BE2C (cell line): ENCODE data around the gene CPHXL.

Source experiments
- DNase-seq: peaks from one replicate; pipeline ENCODE4 v3.0.0-alpha.2; 2020
- H3K27me3 ChIP-seq: fragments of 250-450 bp; sonication (Bioruptor Pico); 2 replicates; pipeline ENCODE4 v1.5.1; 2020; ENCODE audit warnings: mild to moderate bottlenecking
- H3K36me3 ChIP-seq: fragments of 250-450 bp; sonication (Bioruptor Pico); 2 replicates; pipeline ENCODE4 v1.5.1; 2020; ENCODE audit warnings: mild to moderate bottlenecking
- H3K4me1 ChIP-seq: fragments of 250-450 bp; sonication (Bioruptor Pico); 2 replicates; pipeline ENCODE4 v1.5.1; 2020
- H3K4me3 ChIP-seq: 2 replicates; pipeline ENCODE4 v1.5.1; 2011; ENCODE audit warnings: low read depth, low read length
- H3K9me3 ChIP-seq: fragments of 250-450 bp; sonication (Bioruptor Pico); 2 replicates; pipeline ENCODE4 v1.5.1; 2020
- TF ChIP-seq, protein P1 (sequence below): IDR thresholded peaks from 2 replicates; pipeline ENCODE4 v1.5.1; 2012; ENCODE audit warnings: mild to moderate bottlenecking, low read depth, low read length

The CPHXL gene

DNA sequence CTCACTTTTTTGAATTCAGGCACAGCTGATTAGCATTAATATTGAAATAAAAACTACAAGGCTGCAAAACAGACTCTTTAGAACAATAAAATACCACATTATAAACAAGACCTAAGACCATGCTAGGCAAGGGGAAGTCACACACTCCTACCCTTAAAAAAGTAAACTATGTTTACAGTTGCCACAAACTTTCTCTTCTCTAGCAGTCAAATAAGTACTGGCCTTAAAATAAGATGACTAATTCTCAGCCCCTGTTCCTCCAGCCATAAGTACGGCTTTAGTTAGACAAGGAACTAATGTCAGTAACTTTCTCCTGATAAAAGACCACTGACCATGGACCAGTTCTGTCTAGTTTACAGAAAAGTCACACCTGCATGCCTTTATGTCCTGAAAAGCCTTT, 19.5 kb upstream of the CPHXL start:
- H3K4me3 ChIP-seq: no peak overlapping the region
- TF ChIP-seq, protein P1, sequence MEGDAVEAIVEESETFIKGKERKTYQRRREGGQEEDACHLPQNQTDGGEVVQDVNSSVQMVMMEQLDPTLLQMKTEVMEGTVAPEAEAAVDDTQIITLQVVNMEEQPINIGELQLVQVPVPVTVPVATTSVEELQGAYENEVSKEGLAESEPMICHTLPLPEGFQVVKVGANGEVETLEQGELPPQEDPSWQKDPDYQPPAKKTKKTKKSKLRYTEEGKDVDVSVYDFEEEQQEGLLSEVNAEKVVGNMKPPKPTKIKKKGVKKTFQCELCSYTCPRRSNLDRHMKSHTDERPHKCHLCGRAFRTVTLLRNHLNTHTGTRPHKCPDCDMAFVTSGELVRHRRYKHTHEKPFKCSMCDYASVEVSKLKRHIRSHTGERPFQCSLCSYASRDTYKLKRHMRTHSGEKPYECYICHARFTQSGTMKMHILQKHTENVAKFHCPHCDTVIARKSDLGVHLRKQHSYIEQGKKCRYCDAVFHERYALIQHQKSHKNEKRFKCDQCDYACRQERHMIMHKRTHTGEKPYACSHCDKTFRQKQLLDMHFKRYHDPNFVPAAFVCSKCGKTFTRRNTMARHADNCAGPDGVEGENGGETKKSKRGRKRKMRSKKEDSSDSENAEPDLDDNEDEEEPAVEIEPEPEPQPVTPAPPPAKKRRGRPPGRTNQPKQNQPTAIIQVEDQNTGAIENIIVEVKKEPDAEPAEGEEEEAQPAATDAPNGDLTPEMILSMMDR: no peak
- no peaks in the 10 kb centered on the region for H3K27me3 ChIP-seq
- DNase-seq: no peak
- H3K9me3 ChIP-seq: no peaks in the 10 kb centered on the region; the same call in 1 of the 2 replicates
- no peaks in the 10 kb centered on the region for H3K4me1 ChIP-seq
- H3K36me3 ChIP-seq: no peaks in the 10 kb centered on the region

DNA sequence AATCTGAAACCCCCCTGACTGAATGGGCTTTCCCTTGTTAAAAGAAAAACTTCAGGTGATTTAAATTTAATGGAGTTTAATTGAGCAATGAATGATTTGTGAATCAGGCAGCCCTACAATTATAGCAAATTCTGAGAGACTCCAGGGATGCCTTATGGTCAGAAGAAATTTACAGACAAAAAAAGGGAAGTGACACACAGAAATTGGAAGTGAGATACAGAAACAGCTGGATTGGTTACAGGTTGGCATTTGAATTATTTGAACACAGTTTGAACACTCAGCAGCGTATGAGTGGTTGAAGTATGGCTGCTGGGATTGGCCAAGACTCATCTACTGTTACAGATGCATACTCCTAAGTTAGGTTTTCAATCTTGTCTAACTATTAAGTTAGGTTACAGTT, 19.0 kb upstream of the CPHXL start:
- DNase-seq: no peak
- no peaks in the 10 kb centered on the region; the same call in 1 of the 2 replicates for H3K9me3 ChIP-seq
- no peaks in the 10 kb centered on the region for H3K4me1 ChIP-seq
- no peaks in the 10 kb centered on the region for H3K27me3 ChIP-seq
- TF ChIP-seq, protein P1: no peak
- no peak overlapping the region for H3K4me3 ChIP-seq
- no peaks in the 10 kb centered on the region for H3K36me3 ChIP-seq

DNA sequence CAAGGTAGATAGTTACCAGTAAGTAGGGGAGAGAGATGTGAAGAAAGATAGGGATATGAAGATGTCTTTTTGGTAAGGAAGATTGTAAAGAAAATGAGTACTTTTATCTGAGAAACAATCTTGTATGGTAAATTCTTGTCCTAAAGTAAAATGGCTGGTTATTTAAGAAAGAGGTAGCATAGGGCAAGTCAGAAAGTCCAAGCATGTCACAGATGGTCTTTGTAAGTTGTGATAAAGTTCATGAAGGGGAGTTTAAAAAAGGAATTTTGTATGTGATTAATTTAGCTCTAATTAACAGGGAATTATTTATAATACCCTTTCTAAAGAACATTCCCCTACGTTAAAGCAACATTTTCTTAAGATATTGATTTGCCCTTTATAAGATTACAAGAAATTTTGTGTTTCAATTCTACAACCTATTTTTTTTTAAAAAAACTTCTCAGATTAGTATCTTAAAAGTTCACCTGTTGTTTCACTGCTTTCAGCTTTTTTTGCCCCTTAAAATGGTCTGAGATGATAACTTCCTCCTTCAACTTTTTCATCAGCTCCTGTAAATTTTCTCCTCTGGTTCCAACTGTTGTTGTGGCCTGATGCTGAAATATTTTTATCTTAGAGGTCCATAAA, 16.2 kb upstream of the CPHXL start:
- DNase-seq: no peak
- Histone ChIP-seq H3K4me3 (no peak overlapping the region), H3K36me3 (no peaks in the 10 kb centered on the region), H3K27me3 (no peaks in the 10 kb centered on the region), H3K4me1 (no peaks in the 10 kb centered on the region), H3K9me3 (no peaks in the 10 kb centered on the region; the same call in 1 of the 2 replicates)
- TF ChIP-seq, protein P1: no peak

DNA sequence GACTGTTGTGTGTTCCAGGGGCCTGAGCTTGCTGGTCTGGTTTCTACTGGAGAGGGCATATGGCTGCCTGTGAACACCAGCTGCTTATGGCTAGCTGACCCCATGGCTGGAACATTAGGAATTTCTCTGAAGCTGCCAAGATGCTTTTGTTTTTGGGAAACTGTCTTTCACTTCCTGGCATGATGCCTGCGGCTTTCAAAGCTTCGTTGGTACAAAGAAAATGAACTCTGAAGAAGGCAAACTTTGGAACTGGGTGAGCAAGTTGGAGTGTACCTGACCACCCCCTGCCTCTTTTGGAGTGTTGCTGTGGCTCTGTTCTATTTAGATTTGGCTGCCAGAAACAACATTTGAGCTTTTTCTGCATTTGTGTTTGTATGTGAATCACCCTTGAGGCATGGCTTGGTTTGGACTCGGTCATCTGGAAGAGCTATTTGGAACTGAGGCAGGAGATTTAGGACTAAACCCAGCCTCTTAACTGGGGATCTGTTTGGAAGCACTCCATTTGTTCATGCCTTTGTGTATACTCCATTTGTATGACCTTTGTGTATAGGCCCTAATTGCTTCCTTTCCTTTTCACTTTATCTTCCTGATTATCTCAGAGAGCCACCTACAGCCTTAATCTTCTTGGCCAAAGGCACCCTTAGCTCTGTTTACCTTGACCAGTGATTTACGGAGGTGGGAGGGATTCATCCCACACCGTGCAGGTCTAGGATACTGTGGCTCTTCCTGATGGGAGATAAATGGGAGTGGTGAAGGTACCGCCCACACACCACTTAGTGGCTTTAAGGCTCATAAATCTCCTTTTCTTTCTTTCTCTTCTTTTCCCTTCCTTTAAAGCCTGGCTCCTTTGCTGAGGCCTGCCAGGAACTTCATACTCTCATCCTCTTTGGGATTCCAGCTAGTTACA, 7.3 kb upstream of the CPHXL start:
- no peaks in the 10 kb centered on the region for H3K4me1 ChIP-seq
- no peaks in the 10 kb centered on the region for H3K27me3 ChIP-seq
- no peak overlapping the region for H3K4me3 ChIP-seq
- H3K36me3 ChIP-seq: no peaks in the 10 kb centered on the region
- H3K9me3 ChIP-seq: no peaks in the 10 kb centered on the region
- no peak for DNase-seq
- TF ChIP-seq, protein P1: no peak

DNA sequence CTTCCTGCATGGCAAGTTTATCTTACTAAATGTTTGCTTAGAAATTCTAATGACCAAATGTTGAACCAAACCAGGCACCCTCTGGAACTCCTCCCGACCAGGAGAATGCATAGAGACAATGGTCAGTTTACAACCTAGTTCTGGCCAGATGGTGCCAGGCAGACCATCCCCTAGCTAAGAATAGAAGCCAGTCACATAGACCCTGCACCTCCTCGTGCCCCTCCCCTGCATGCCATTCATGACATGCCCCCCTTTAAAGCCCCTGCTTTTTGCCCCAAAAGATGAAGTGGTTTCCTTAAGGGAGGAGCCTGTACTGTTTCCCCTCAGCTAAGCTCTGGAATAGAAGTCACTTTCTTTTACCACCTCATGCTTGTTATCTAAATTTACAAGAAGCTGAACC, 6.6 kb upstream of the CPHXL start:
- Histone ChIP-seq H3K36me3 (no peaks in the 10 kb centered on the region), H3K9me3 (no peaks in the 10 kb centered on the region), H3K4me1 (no peaks in the 10 kb centered on the region), H3K4me3 (no peak overlapping the region), H3K27me3 (no peaks in the 10 kb centered on the region)
- TF ChIP-seq, protein P1: no peak
- DNase-seq: no peak

DNA sequence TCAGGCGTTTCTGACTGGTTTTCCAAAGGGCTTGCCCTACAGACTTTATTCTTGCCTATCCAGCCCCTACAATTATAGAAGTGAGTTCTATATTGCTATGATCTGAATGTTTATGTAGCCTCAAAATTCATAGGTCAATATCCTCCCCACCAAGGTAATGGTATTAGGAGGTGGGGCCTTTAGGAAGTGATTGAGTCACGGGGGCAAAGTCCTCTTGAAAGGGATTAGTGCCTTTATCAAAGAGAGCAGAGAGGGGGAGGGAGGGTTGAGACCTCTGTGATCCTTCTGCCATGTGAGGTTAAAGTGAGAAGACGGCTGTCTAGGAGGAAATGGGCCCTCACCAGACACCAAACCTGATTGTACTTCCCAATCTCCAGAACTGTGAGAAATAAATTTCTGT, 931 bp upstream of the CPHXL start:
- H3K4me3 ChIP-seq: no peak overlapping the region
- H3K4me1 ChIP-seq: no peaks in the 10 kb centered on the region
- H3K27me3 ChIP-seq: no peaks in the 10 kb centered on the region
- TF ChIP-seq, protein P1: no peak
- no peaks in the 10 kb centered on the region for H3K36me3 ChIP-seq
- no peak for DNase-seq
- H3K9me3 ChIP-seq: no peaks in the 10 kb centered on the region
